ENCODE measurements around the gene STK38. TPM values are rescaled to one million over a fixed set of nuclear protein-coding genes. Genes with fewer than 3 reads are reported as not detected.

STK38 gene
- total and polyA plus RNA-seq, 2 of the 13 experiments (the other 11 are each of a cell fraction or from before 2014, with no cell fraction given): 10.3 to 20.7 TPM

GRCh38 chr6:36463676-36464075 is 83.6 kb downstream of the STK38 start:
- POLR2A ChIA-PET: no interaction called here
- Histone ChIP-seq H3K9me3 (ENCODE audit: low read length) (no peaks in the 10 kb centered on the region), H3K27me3 (ENCODE audit: control insufficient read depth in 1 of 2, insufficient read depth in 2 of 2, low read length in 2 of 2) (no peaks in the 10 kb centered on the region), H3K4me3 (replicated peaks in 1 of 3; ENCODE audit: insufficient read depth in 1 of 3, low read depth in 2 of 3, low read length in 3 of 3) (no peak overlapping the region), H2AFZ (ENCODE audit: low read length) (no peak overlapping the region), H3K79me2 (ENCODE audit: insufficient read depth, low read length) (peaks cover 82% of the 10 kb centered on the region), H4K20me1 (ENCODE audit: insufficient read depth, low read length) (peaks cover 38% of the 10 kb centered on the region), H3K4me2 (ENCODE audit: low read depth, low read length) (no peak overlapping the region), H3K27ac (ENCODE audit: extremely low read length, insufficient read depth, low read length) (no peak overlapping the region), H3K9ac (ENCODE audit: insufficient read depth, low read depth, low read length) (no peak overlapping the region), H3K4me1 (ENCODE audit: insufficient read depth, low read length) (peaks cover 11% of the 10 kb centered on the region), H3K36me3 (replicated peaks in 1 of 2; ENCODE audit: control insufficient read depth in 1 of 2, insufficient read depth in 2 of 2, low read length in 2 of 2) (no peaks in the 10 kb centered on the region; a peak in 1 of 5 replicates)
- DNase-seq (ENCODE audit: low spot score) (no peak), ATAC-seq (no peak), FAIRE-seq (no peak)
- intact Hi-C loops (cut with micrococcal nuclease; ENCODE audit: unreplicated experiment) (no loop called here), in situ Hi-C loops (cut with HindIII; ENCODE audit: extremely low pct_ligation_motif_present, low pct_unique_long_range_greater_than_20kb) (no loop called here)
- CTCF ChIA-PET (ENCODE audit: low intra/inter-chr PET ratio, low total read pairs): no interaction called here
- 93% methylated on average over 1 of the region's 1 CpG for WGBS (ENCODE audit: low lambda C conversion rate)
- no TSS peak for BruUV-seq (replicated peaks)
- TF ChIP-seq TOE1 (CRISPR knock-in tag; IDR thresholded peaks at IDR 0.05) (no peak), ZUFSP (CRISPR knock-in tag; IDR thresholded peaks at IDR 0.05; ENCODE audit: borderline replicate concordance) (no peak), ZNF761 (CRISPR knock-in tag; conservative IDR thresholded peaks at IDR 0.05) (no peak), GTF3A (CRISPR knock-in tag; conservative IDR thresholded peaks at IDR 0.05) (no peak), ZNF660 (CRISPR knock-in tag; IDR thresholded peaks at IDR 0.05; ENCODE audit: borderline replicate concordance, low read depth) (no peak), ZNF784 (CRISPR knock-in tag; IDR thresholded peaks at IDR 0.05; ENCODE audit: borderline replicate concordance) (no peak), SMARCC2 (IDR thresholded peaks at IDR 0.05) (no peak), ZEB1 (IDR thresholded peaks at IDR 0.05; ENCODE audit: insufficient replicate concordance, low read depth) (no peak), HBP1 (CRISPR knock-in tag; IDR thresholded peaks at IDR 0.05; ENCODE audit: low read depth) (no peak), CENPT (CRISPR knock-in tag; IDR thresholded peaks at IDR 0.05; ENCODE audit: low read depth) (no peak), ZNF605 (CRISPR knock-in tag; IDR thresholded peaks at IDR 0.05) (no peak), KDM3A (CRISPR knock-in tag; IDR thresholded peaks at IDR 0.05; ENCODE audit: low read depth) (no peak)
- TF ChIP-seq, protein P1, sequence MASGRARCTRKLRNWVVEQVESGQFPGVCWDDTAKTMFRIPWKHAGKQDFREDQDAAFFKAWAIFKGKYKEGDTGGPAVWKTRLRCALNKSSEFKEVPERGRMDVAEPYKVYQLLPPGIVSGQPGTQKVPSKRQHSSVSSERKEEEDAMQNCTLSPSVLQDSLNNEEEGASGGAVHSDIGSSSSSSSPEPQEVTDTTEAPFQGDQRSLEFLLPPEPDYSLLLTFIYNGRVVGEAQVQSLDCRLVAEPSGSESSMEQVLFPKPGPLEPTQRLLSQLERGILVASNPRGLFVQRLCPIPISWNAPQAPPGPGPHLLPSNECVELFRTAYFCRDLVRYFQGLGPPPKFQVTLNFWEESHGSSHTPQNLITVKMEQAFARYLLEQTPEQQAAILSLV (CRISPR knock-in tag; IDR thresholded peaks at IDR 0.05; ENCODE audit: borderline replicate concordance): no peak
- TF ChIP-seq, protein P2, sequence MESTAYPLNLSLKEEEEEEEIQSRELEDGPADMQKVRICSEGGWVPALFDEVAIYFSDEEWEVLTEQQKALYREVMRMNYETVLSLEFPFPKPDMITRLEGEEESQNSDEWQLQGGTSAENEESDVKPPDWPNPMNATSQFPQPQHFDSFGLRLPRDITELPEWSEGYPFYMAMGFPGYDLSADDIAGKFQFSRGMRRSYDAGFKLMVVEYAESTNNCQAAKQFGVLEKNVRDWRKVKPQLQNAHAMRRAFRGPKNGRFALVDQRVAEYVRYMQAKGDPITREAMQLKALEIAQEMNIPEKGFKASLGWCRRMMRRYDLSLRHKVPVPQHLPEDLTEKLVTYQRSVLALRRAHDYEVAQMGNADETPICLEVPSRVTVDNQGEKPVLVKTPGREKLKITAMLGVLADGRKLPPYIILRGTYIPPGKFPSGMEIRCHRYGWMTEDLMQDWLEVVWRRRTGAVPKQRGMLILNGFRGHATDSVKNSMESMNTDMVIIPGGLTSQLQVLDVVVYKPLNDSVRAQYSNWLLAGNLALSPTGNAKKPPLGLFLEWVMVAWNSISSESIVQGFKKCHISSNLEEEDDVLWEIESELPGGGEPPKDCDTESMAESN (CRISPR knock-in tag; conservative IDR thresholded peaks at IDR 0.05): no peak
